ENCODE measurements around the gene MYLK2. TPM values are rescaled to one million over a fixed set of nuclear protein-coding genes. Genes with fewer than 3 reads are reported as not detected.

MYLK2 gene
- total and polyA plus RNA-seq, 8 donors, result 1.8 to 10.8 (median 4.3) TPM

GRCh38 chr20:31875671-31876070, 56.5 kb downstream of the MYLK2 start:
- H3K9me3 ChIP-seq, result no peaks in the 10 kb centered on the region
- intact Hi-C loops (cut with DNase I), result no loop called here
- no peaks in the 10 kb centered on the region for H3K4me1 ChIP-seq
- H3K4me3 ChIP-seq, result no peak overlapping the region
- no peaks in the 10 kb centered on the region for H3K36me3 ChIP-seq
- no peak for DNase-seq
- H3K27me3 ChIP-seq, result no peaks in the 10 kb centered on the region
- WGBS, 2 donors, result 78 to 82% methylated on average over 2 of the region's 2 CpGs
- no peak for TF ChIP-seq CTCF (IDR thresholded peaks at IDR 0.05)
- ATAC-seq, result no peak
- no peak overlapping the region for H3K27ac ChIP-seq
- FAIRE-seq, result no peak

- Histone ChIP-seq H3K36me3 (no peaks in the 10 kb centered on the region), H3K4me3 (no peak overlapping the region), H3K27ac (no peak overlapping the region), H3K27me3 (no peaks in the 10 kb centered on the region), H3K9me3 (no peaks in the 10 kb centered on the region), H3K4me1 (no peaks in the 10 kb centered on the region)
- no peak for DNase-seq
- intact Hi-C loops (cut with DNase I), result no loop called here
- no peak for FAIRE-seq
- ATAC-seq, result no peak
- no peak for TF ChIP-seq CTCF (IDR thresholded peaks at IDR 0.05)
These were observed 58.5 kb downstream of the MYLK2 start for GRCh38 chr20:31877684-31878083.

- Histone ChIP-seq H3K4me3 (peak overlapping the region; percentile 47 to 62 (median 53)), H3K27me3 (no peaks in the 10 kb centered on the region), H3K36me3 (no peaks in the 10 kb centered on the region), H3K4me1 (no peaks in the 10 kb centered on the region), H3K9me3 (no peaks in the 10 kb centered on the region), H3K27ac (peak overlapping the region; percentile 52 to 74 (median 68))
- WGBS, 2 donors, result 3 to 5% methylated on average over 45 of the region's 45 CpGs
- intact Hi-C loops (cut with DNase I), result no loop called here
- FAIRE-seq, result no peak
- ATAC-seq, result peak; percentile 97 to 100 (median 98)
- TF ChIP-seq CTCF (IDR thresholded peaks at IDR 0.05), result no peak
- peak; percentile 92 to 97 (median 94) for DNase-seq
These were observed 60.2 kb downstream of the MYLK2 start for GRCh38 chr20:31879143-31879987.

GRCh38 chr20:31881945-31882344, 62.8 kb downstream of the MYLK2 start:
- no peak for DNase-seq
- no peak for FAIRE-seq
- no peaks in the 10 kb centered on the region for H3K36me3 ChIP-seq
- no peak for ATAC-seq
- no peaks in the 10 kb centered on the region for H3K9me3 ChIP-seq
- H3K4me1 ChIP-seq, result no peaks in the 10 kb centered on the region
- no peak for TF ChIP-seq CTCF (IDR thresholded peaks at IDR 0.05)
- no peaks in the 10 kb centered on the region for H3K27me3 ChIP-seq
- no peak overlapping the region for H3K27ac ChIP-seq
- no peak overlapping the region for H3K4me3 ChIP-seq
- 39 to 42% methylated on average over 5 of the region's 5 CpGs for WGBS, 2 donors
- intact Hi-C loops (cut with DNase I), result no loop called here

GRCh38 chr20:31883829-31884228, 64.7 kb downstream of the MYLK2 start:
- DNase-seq (no peak), ATAC-seq (no peak), FAIRE-seq (no peak)
- Histone ChIP-seq H3K36me3 (no peaks in the 10 kb centered on the region), H3K9me3 (no peaks in the 10 kb centered on the region), H3K27me3 (no peaks in the 10 kb centered on the region), H3K27ac (no peak overlapping the region), H3K4me1 (no peaks in the 10 kb centered on the region), H3K4me3 (no peak overlapping the region)
- TF ChIP-seq CTCF (IDR thresholded peaks at IDR 0.05), result no peak
- intact Hi-C loops (cut with DNase I), result no loop called here
